ENCODE data around the gene EYS.

Gene EYS

DNA sequence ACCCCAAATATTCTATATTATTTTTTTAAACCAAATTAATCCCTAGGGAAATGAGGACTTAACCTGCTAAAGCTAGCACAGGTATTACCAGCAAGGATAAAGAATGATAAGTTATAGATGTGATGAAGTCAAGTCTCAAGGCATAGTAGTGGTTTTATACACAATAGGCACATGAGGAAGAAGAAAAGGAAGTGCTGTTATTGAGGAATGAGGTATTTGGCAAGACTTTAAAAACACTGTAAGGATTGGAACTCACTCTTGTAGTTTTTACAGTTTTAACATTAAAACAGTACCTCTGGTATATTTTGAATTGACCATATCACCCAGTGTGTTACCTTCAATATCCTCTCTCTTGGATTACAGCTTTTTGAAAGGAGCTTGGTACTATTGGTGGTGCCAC, 2016.8 kb downstream of the EYS start:
- TF ChIP-seq FOXP2 (optimal IDR thresholded peaks at IDR 0.05; ENCODE audit: borderline replicate concordance, extremely low read depth, extremely low read length, insufficient read depth) (no peak), POLR2AphosphoS5 (IDR thresholded peaks at IDR 0.05; ENCODE audit: low read depth, low read length) (no peak), TAF1 (IDR thresholded peaks at IDR 0.05; ENCODE audit: borderline replicate concordance, insufficient read depth, low read length) (no peak)
- TF ChIP-seq, protein P1, sequence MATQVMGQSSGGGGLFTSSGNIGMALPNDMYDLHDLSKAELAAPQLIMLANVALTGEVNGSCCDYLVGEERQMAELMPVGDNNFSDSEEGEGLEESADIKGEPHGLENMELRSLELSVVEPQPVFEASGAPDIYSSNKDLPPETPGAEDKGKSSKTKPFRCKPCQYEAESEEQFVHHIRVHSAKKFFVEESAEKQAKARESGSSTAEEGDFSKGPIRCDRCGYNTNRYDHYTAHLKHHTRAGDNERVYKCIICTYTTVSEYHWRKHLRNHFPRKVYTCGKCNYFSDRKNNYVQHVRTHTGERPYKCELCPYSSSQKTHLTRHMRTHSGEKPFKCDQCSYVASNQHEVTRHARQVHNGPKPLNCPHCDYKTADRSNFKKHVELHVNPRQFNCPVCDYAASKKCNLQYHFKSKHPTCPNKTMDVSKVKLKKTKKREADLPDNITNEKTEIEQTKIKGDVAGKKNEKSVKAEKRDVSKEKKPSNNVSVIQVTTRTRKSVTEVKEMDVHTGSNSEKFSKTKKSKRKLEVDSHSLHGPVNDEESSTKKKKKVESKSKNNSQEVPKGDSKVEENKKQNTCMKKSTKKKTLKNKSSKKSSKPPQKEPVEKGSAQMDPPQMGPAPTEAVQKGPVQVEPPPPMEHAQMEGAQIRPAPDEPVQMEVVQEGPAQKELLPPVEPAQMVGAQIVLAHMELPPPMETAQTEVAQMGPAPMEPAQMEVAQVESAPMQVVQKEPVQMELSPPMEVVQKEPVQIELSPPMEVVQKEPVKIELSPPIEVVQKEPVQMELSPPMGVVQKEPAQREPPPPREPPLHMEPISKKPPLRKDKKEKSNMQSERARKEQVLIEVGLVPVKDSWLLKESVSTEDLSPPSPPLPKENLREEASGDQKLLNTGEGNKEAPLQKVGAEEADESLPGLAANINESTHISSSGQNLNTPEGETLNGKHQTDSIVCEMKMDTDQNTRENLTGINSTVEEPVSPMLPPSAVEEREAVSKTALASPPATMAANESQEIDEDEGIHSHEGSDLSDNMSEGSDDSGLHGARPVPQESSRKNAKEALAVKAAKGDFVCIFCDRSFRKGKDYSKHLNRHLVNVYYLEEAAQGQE (IDR thresholded peaks at IDR 0.05; ENCODE audit: insufficient read depth in 1 of 2, low read depth in 2 of 2, low read length in 2 of 2) = no peak

DNA sequence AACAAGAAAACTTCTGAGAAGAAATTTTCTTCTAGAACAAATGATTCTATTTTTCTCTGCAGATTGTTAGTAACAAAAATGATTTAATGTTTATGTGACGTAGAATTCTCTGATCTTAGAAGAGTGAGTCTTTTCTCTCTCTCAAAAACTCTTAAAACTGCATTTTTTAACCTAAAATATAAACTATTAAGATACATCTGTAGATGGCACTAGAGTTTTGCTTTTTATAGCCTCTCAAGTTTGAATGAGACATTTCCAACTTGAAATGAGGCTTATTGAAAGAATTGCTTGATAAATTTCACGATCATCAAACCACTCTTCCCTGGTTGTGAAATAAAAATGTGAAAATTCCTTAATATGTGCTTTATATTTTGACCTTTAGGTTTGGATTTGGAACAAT, 2017.6 kb downstream of the EYS start:
- TF ChIP-seq FOXP2 (optimal IDR thresholded peaks at IDR 0.05; ENCODE audit: borderline replicate concordance, extremely low read depth, extremely low read length, insufficient read depth) (no peak), POLR2AphosphoS5 (IDR thresholded peaks at IDR 0.05; ENCODE audit: low read depth, low read length) (no peak), SIN3A (IDR thresholded peaks at IDR 0.05; ENCODE audit: borderline replicate concordance, insufficient read depth, low read length) (no peak), TAF1 (IDR thresholded peaks at IDR 0.05; ENCODE audit: borderline replicate concordance, insufficient read depth, low read length) (no peak)
- TF ChIP-seq, protein P1 (IDR thresholded peaks at IDR 0.05; ENCODE audit: insufficient read depth in 1 of 2, low read depth in 2 of 2, low read length in 2 of 2) = no peak

DNA sequence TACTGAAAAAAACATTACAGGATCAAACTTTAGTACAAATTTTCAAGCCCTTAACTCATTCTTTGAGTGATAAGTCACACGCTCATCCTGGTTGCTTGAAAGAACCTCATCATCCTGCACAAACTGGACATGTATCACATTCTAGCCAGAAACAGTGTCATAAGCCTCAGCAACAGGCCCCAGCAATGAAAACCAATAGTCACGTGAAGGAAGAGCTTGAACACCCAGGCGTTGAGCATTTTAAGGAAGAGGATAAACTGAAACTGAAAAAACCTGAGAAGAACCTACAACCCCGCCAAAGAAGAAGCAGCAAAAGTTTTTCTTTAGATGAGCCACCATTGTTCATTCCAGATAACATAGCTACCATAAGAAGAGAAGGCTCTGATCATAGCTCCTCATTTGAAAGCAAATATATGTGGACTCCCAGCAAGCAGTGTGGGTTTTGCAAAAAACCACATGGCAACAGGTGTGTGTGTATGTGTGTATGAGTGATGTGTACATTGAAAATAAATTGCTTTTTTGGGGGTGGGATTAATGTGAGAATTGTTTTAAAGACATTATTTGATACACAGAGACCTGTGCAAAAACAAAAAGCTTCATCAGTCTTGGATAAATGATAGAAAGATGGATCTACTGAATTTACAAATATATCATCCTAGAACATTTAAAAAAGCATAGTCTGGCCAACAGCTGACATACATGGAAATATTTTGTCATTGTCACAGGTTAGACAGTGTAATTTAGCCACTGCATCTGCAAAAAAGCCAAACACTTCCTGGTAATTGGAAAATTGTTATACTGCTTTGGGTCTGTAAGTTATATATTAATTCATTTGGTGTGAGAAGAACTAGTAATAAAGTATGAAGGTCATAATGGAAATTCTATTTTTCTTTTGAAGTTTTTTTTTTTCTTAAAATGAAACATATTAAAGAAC, 2021.3 kb downstream of the EYS start:
- TF ChIP-seq TAF1 (IDR thresholded peaks at IDR 0.05; ENCODE audit: borderline replicate concordance, insufficient read depth, low read length) = no peak
- TF ChIP-seq SIN3A (IDR thresholded peaks at IDR 0.05; ENCODE audit: borderline replicate concordance, insufficient read depth, low read length) = no peak
- TF ChIP-seq, protein P1 (IDR thresholded peaks at IDR 0.05; ENCODE audit: insufficient read depth in 1 of 2, low read depth in 2 of 2, low read length in 2 of 2) = no peak
- TF ChIP-seq POLR2AphosphoS5 (IDR thresholded peaks at IDR 0.05; ENCODE audit: low read depth, low read length) = no peak
- no peak for TF ChIP-seq FOXP2 (optimal IDR thresholded peaks at IDR 0.05; ENCODE audit: borderline replicate concordance, extremely low read depth, extremely low read length, insufficient read depth)

DNA sequence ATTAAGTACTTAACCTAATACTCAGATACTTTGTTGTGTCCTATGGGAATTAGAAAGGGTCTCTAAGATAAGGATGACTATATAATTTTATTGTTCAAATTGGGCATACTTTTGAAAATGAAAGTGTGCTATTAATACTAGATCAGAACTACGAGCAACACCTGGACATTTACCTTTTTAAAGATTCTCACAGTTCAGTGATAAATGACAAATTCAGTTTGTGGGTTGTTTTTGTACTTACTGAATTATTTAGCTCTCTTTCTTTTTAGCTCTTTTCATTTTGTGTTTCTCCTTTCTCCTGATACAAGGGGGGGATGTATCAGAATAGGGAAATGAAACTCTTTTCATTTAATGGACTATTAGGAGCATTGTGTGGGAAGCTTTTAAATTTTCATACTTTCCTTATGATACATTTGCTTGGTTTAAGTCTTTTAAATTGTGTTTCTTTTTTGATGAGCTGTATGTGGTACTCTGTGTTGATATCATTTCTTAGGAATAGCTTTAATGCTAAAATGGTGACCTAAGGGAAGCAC, 2023.9 kb downstream of the EYS start:
- TF ChIP-seq FOXP2 (optimal IDR thresholded peaks at IDR 0.05; ENCODE audit: borderline replicate concordance, extremely low read depth, extremely low read length, insufficient read depth) (no peak), SIN3A (IDR thresholded peaks at IDR 0.05; ENCODE audit: borderline replicate concordance, insufficient read depth, low read length) (no peak), TAF1 (IDR thresholded peaks at IDR 0.05; ENCODE audit: borderline replicate concordance, insufficient read depth, low read length) (no peak), POLR2AphosphoS5 (IDR thresholded peaks at IDR 0.05; ENCODE audit: low read depth, low read length) (no peak)
- TF ChIP-seq, protein P1 (IDR thresholded peaks at IDR 0.05; ENCODE audit: insufficient read depth in 1 of 2, low read depth in 2 of 2, low read length in 2 of 2) = no peak
